Osteocyte (in vitro differentiated cells): ENCODE results near the gene SFXN4. TPM values are rescaled to one million over a fixed set of nuclear protein-coding genes. Genes with fewer than 3 reads are reported as not detected.
A peak's percentile ranks its signal among the peaks of the same experiment; 100 is the strongest.

Experiments
- DNase-seq: peaks from one replicate; pipeline ENCODE4 v3.0.0; 2021; ENCODE audit warnings: mixed read lengths; ENCODE audit not compliant: unreplicated experiment; ENCODE audit errors: extremely low spot score
- H3K27ac Mint-ChIP-seq: one replicate; pipeline ENCODE4 v1.8.0; 2021; ENCODE audit warnings: mild to moderate bottlenecking, mixed read lengths; ENCODE audit not compliant: unreplicated experiment
- H3K27me3 Mint-ChIP-seq: one replicate; pipeline ENCODE4 v1.8.0; 2021; ENCODE audit warnings: mixed read lengths; ENCODE audit not compliant: unreplicated experiment
- H3K36me3 Mint-ChIP-seq: one replicate; pipeline ENCODE4 v1.8.0; 2021; ENCODE audit warnings: mixed read lengths; ENCODE audit not compliant: unreplicated experiment
- H3K4me1 Mint-ChIP-seq: one replicate; pipeline ENCODE4 v1.8.0; 2021; ENCODE audit warnings: mixed read lengths; ENCODE audit not compliant: unreplicated experiment
- H3K4me3 Mint-ChIP-seq: one replicate; pipeline ENCODE4 v1.8.0; 2021; ENCODE audit warnings: mild to moderate bottlenecking, moderate library complexity, mixed read lengths; ENCODE audit not compliant: unreplicated experiment
- H3K9me3 Mint-ChIP-seq: one replicate; pipeline ENCODE4 v1.8.0; 2021; ENCODE audit warnings: mixed read lengths; ENCODE audit not compliant: unreplicated experiment
- total RNA-seq: library from RNA; stranded (reverse); gene quantifications from 2 replicates; pipeline ENCODE4 v1.2.1, GENCODE V29; 2021
- TF ChIP-seq, protein P1 (sequence below): fragments of 200-600 bp; sonication (generic); IDR thresholded peaks from 2 replicates; pipeline ENCODE4 v1.5.0; 2021; ENCODE audit warnings: antibody characterized with exemption, mild to moderate bottlenecking, moderate library complexity

SFXN4 gene
- total RNA-seq, 1 donor from 2014 or later: 10.9 TPM

DNA sequence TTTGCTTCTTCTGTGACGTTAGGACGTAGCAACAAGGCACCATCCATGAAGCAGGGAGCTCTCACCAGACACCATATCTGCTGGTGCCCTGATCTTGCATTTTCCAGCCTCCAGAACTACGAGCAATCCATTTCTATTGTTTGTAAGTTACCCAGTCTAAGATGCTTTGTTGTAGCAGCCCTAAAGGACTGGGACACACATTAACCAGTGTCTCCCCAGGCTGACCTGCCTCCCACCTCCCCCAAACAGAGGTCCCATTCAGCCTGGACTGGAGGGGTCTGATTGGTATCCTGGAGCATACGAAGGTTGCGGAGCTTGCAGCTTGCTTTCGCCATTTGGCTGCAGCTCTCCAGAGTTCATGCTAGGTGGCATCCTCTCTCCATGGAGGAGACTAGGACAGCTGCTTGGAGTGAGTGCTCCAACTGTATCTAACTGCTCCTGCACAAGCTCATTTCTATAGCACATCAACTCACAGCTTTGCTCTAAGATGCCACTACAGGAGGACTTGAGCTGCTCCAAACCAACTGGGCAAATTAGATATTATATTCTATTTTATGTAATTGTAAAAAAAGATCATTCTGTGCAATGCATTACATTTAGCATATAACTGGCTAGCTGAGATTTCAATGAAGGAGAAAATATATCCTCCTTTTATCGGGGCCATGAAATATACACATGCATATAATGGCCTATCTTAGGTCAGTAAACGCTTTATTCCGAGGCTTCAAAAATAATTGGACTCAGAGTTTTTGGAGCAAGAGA is 33.9 kb upstream of the SFXN4 start:
- peak; percentile 85 for DNase-seq
- Mint-ChIP-seq H3K36me3 (no peaks in the 10 kb centered on the region), H3K4me3 (no peak overlapping the region), H3K9me3 (no peaks in the 10 kb centered on the region), H3K27me3 (no peaks in the 10 kb centered on the region), H3K27ac (no peak overlapping the region), H3K4me1 (no peaks in the 10 kb centered on the region)
- TF ChIP-seq, protein P1, sequence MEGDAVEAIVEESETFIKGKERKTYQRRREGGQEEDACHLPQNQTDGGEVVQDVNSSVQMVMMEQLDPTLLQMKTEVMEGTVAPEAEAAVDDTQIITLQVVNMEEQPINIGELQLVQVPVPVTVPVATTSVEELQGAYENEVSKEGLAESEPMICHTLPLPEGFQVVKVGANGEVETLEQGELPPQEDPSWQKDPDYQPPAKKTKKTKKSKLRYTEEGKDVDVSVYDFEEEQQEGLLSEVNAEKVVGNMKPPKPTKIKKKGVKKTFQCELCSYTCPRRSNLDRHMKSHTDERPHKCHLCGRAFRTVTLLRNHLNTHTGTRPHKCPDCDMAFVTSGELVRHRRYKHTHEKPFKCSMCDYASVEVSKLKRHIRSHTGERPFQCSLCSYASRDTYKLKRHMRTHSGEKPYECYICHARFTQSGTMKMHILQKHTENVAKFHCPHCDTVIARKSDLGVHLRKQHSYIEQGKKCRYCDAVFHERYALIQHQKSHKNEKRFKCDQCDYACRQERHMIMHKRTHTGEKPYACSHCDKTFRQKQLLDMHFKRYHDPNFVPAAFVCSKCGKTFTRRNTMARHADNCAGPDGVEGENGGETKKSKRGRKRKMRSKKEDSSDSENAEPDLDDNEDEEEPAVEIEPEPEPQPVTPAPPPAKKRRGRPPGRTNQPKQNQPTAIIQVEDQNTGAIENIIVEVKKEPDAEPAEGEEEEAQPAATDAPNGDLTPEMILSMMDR: peak; percentile 91

DNA sequence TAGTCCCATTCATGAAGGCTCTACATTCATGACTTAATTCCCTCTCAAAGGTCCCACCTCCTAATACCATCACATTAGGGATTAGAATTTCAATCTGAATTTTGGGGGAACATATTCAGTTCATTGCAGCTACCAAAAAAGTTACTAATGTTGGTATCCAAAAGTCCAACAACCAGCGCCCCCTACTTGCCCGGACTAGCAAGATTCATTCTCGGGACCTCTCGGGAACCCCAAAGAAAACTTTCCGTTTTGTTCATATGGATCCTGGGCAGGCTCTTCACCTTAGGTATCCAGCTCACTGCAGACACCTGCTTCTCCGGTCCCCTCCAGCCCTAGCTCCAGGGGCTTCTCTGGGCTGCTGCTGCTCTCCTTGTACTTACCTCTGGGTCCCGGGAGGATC is 32.9 kb upstream of the SFXN4 start:
- Mint-ChIP-seq H3K9me3 (no peaks in the 10 kb centered on the region), H3K27ac (no peak overlapping the region), H3K27me3 (no peaks in the 10 kb centered on the region), H3K4me1 (no peaks in the 10 kb centered on the region), H3K4me3 (no peak overlapping the region), H3K36me3 (no peaks in the 10 kb centered on the region)
- TF ChIP-seq, protein P1: peak; percentile 39
- no peak for DNase-seq

DNA sequence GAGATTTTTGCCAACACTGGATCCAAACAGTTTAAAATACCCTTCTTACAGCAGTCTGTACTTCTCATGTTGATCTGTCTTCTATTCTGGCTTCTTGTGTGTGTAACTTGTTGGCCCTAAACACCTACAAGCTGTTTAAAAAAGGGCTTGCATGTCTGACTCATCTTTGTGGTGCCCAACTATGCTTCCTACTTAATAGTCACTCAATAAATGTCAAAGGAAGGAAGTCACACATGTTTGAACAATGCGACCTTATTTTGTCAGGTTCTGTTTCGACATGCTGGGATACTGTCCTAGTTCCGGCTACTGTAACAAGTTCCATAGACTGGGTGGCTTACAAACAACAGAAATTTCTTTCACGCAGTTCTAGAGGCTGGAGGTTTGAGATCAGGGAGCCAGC is 32.4 kb upstream of the SFXN4 start:
- TF ChIP-seq, protein P1: no peak
- Mint-ChIP-seq H3K27me3 (peaks cover 3% of the 10 kb centered on the region), H3K27ac (no peak overlapping the region)

DNA sequence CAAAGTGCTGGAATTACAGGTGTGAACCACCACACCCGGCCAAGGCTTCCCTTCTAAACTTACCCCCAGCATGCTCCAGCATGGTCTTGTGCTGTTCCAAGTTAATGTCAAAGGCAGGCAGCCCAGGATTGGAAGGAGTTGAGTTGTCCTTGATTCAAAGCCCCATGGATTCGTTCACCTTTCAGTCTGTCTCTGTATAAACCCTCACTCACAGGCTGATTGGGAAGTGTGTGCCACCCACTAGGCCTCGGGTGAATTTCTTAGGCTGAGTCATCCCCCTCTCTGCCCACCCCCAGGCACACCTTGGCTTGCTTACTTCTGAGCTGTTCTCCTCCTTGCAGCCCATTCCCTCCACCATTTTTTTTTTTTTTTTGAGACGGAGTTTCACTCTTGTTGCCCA is 26.4 kb upstream of the SFXN4 start:
- peaks cover 3% of the 10 kb centered on the region for H3K27me3 Mint-ChIP-seq

More for the DNA sequence above, 32.4 kb upstream of the SFXN4 start:
- Mint-ChIP-seq H3K4me3 (no peak overlapping the region), H3K9me3 (no peaks in the 10 kb centered on the region), H3K36me3 (no peaks in the 10 kb centered on the region), H3K4me1 (no peaks in the 10 kb centered on the region)
- DNase-seq: no peak

More for the DNA sequence above, 26.4 kb upstream of the SFXN4 start:
- Mint-ChIP-seq H3K36me3 (no peaks in the 10 kb centered on the region), H3K4me3 (no peak overlapping the region), H3K4me1 (peaks cover 1% of the 10 kb centered on the region), H3K9me3 (no peaks in the 10 kb centered on the region), H3K27ac (no peak overlapping the region)
- DNase-seq: no peak
- TF ChIP-seq, protein P1: no peak
